Frontal cortex (tissue), 4 donors: ENCODE data around the gene ITCH. TPM values are rescaled to one million over a fixed set of nuclear protein-coding genes. Genes with fewer than 3 reads are reported as not detected.
"Not testable (repeated sequence)": the region's sequence is repeated elsewhere in the genome, so short reads cannot be mapped to it uniquely, and the experiment has no call there.

ENCODE experiments used
- DNase-seq, 2 donors: peaks; one replicate each; pipeline ENCODE4 v3.0.0; 2012; ENCODE audit warnings: low spot score in 2 of 2
- FAIRE-seq: peaks from 2 replicates; lab custom pipeline; 2012; peaks lifted over from hg19 to GRCh38; lab: Jason Lieb, UNC
- total RNA-seq: library from RNA; depleted of rRNA; stranded (reverse); fragments of >200 nt; gene quantifications from one replicate; pipeline ENCODE4 v1.2.3, GENCODE V29; 2014
- donor health status: control.
- donor health status: control.
- donor health status: control.

Gene ITCH
- total RNA-seq, 1 donor from 2014 or later, result 102 TPM

- FAIRE-seq, result no peak
- DNase-seq, result no peak
Observed at GRCh38 chr20:34491932-34492509, 128.9 kb downstream of the ITCH start.

GRCh38 chr20:34493646-34494045 is 130.6 kb downstream of the ITCH start:
- DNase-seq (no peak), FAIRE-seq (no peak)

- FAIRE-seq (no peak), DNase-seq (no peak)
Observed at GRCh38 chr20:34495307-34495706, 132.2 kb downstream of the ITCH start.

- FAIRE-seq (no peak), DNase-seq (no peak)
Observed at GRCh38 chr20:34495916-34496315, 132.8 kb downstream of the ITCH start.

GRCh38 chr20:34497596-34497995 is 134.5 kb downstream of the ITCH start:
- DNase-seq, FAIRE-seq: not testable (repeated sequence)

- FAIRE-seq, result no peak
- no peak for DNase-seq
Observed at GRCh38 chr20:34500823-34501222, 137.8 kb downstream of the ITCH start.

GRCh38 chr20:34506480-34506879 is 143.4 kb downstream of the ITCH start:
- FAIRE-seq (no peak), DNase-seq (no peak)

- no peak for FAIRE-seq
- DNase-seq, result no peak
Observed at GRCh38 chr20:34507702-34508413, 144.8 kb downstream of the ITCH start.

- no peak for DNase-seq
- FAIRE-seq, result no peak
Observed at GRCh38 chr20:34510575-34510974, 147.5 kb downstream of the ITCH start.

- FAIRE-seq, result no peak
- DNase-seq, result no peak
Observed at GRCh38 chr20:34511891-34512265, 148.8 kb downstream of the ITCH start.

GRCh38 chr20:34512266-34512954 is 149.3 kb downstream of the ITCH start:
- DNase-seq, result no peak

GRCh38 chr20:34512955-34513419 is 149.9 kb downstream of the ITCH start:
- FAIRE-seq (no peak), DNase-seq (no peak)

More at GRCh38 chr20:34512266-34512954, 149.3 kb downstream of the ITCH start:
- FAIRE-seq, result no peak

- not testable (repeated sequence) for DNase-seq, FAIRE-seq
Observed at GRCh38 chr20:34514034-34514433, 151.0 kb downstream of the ITCH start.

- FAIRE-seq, result no peak
- no peak for DNase-seq
Observed at GRCh38 chr20:34514897-34515483, 151.9 kb downstream of the ITCH start.

GRCh38 chr20:34515484-34516246 is 152.6 kb downstream of the ITCH start:
- no peak for FAIRE-seq

GRCh38 chr20:34516247-34517113 is 153.4 kb downstream of the ITCH start, which contains the start of gene DYNLRB1:
Gene DYNLRB1, plus strand, starts transcription at chr20:34516422. Its CDS starts 37 bp downstream, at chr20:34516459.
- DNase-seq (peak; percentile 76 to 82), FAIRE-seq (no peak)

More at GRCh38 chr20:34515484-34516246, 152.6 kb downstream of the ITCH start:
- DNase-seq, result peak in 1 of 2 donors; percentile 35

- peak; percentile 37 for FAIRE-seq
- no peak for DNase-seq
Observed at GRCh38 chr20:34517114-34517505, 154.0 kb downstream of the ITCH start.

- FAIRE-seq, DNase-seq: not testable (repeated sequence)
Observed at GRCh38 chr20:34518863-34519262, 155.8 kb downstream of the ITCH start.

- DNase-seq, FAIRE-seq: not testable (repeated sequence)
Observed at GRCh38 chr20:34519841-34520240, 156.8 kb downstream of the ITCH start.
